ENCODE measurements around the gene RGS14.

- TF ChIP-seq, protein P1, sequence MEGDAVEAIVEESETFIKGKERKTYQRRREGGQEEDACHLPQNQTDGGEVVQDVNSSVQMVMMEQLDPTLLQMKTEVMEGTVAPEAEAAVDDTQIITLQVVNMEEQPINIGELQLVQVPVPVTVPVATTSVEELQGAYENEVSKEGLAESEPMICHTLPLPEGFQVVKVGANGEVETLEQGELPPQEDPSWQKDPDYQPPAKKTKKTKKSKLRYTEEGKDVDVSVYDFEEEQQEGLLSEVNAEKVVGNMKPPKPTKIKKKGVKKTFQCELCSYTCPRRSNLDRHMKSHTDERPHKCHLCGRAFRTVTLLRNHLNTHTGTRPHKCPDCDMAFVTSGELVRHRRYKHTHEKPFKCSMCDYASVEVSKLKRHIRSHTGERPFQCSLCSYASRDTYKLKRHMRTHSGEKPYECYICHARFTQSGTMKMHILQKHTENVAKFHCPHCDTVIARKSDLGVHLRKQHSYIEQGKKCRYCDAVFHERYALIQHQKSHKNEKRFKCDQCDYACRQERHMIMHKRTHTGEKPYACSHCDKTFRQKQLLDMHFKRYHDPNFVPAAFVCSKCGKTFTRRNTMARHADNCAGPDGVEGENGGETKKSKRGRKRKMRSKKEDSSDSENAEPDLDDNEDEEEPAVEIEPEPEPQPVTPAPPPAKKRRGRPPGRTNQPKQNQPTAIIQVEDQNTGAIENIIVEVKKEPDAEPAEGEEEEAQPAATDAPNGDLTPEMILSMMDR (IDR thresholded peaks at IDR 0.05; ENCODE audit: low read depth, low read length, poor library complexity, severe bottlenecking): no peak
- no peak for TF ChIP-seq EZH2phosphoT487 (IDR thresholded peaks at IDR 0.05; ENCODE audit: borderline replicate concordance, low read length)
Measured at GRCh38 chr5:177325868-177326381, 31.8 kb upstream of the RGS14 start.

All from DOHH2 (cell line).